Activated B cell treated with CpG ODN at 0.5 μM for 24 hours (primary cell): ENCODE data around the gene TNIP3. TPM values are rescaled to one million over a fixed set of nuclear protein-coding genes. Genes with fewer than 3 reads are reported as not detected.
"Not testable (repeated sequence)": the region's sequence is repeated elsewhere in the genome, so short reads cannot be mapped to it uniquely, and the experiment has no call there.

Source experiments
- ATAC-seq: fragments of 200-7000 bp; cut with Tn5 transposase; one replicate; pipeline ENCODE4 v1.10.0; 2021; ENCODE audit warnings: low read depth, mild to moderate bottlenecking, moderate library complexity
- CTCF ChIA-PET: fragments of 350-600 bp; sonication (Branson Sonifier 250); formaldehyde crosslinking; loops from one replicate; lab custom pipeline; 2021; ENCODE audit warnings: antibody characterized with exemption; lab: Charles Lee
- POLR2A ChIA-PET: fragments of 350-600 bp; sonication (Branson Sonifier 250); formaldehyde crosslinking; loops from one replicate; lab custom pipeline; 2021; ENCODE audit warnings: antibody characterized with exemption; lab: Charles Lee
- DNase-seq: peaks from one replicate; pipeline ENCODE4 v3.0.0; 2022
- H3K27ac Mint-ChIP-seq: one replicate; pipeline ENCODE4 v1.8.0; 2020; ENCODE audit warnings: mixed read lengths
- H3K27me3 Mint-ChIP-seq: one replicate; pipeline ENCODE4 v1.8.0; 2021; ENCODE audit warnings: mixed read lengths
- H3K36me3 Mint-ChIP-seq: one replicate; pipeline ENCODE4 v1.8.0; 2021; ENCODE audit warnings: low read depth, mixed read lengths
- H3K4me1 Mint-ChIP-seq: one replicate; pipeline ENCODE4 v1.8.0; 2021; ENCODE audit warnings: mixed read lengths
- H3K4me3 Mint-ChIP-seq: one replicate; pipeline ENCODE4 v1.8.0; 2020; ENCODE audit warnings: mild to moderate bottlenecking, mixed read lengths
- H3K9me3 Mint-ChIP-seq: one replicate; pipeline ENCODE4 v1.8.0; 2020; ENCODE audit warnings: mixed read lengths
- intact Hi-C: fragments of 100-400 bp; cut with micrococcal nuclease; formaldehyde crosslinking; loops from one replicate; pipeline ENCODE4 v1.15.1; 2024
- total RNA-seq: library from RNA; stranded (reverse); gene quantifications from 2 replicates; pipeline ENCODE4 v1.2.3, GENCODE V29; 2022
- TF ChIP-seq, protein P1 (sequence below): fragments of 200-600 bp; IDR thresholded peaks from one replicate; pipeline ENCODE4 v1.8.0; 2022; ENCODE audit warnings: antibody characterized with exemption, mild to moderate bottlenecking

TNIP3 gene
- total RNA-seq, 1 donor from 2014 or later: not detected

DNA sequence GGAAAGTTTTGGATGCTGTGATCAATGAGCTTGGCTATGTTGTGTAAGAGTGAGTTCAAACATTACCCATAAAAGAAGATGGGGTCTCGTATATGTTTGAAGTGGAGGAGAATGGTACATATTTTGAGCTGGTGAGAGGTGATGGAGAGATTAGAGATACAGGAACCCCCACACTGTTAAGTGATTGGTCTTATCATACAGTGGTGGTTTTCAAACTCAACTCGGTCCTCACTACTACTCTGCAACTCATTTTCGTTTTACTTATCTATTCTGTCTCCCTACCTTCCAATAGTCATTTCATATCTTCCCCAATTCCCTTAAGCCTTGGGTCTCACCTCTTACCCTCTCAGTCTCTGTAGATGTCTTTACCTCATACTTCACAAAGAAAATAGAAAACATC lies 16.4 kb upstream of the TNIP3 start:
- H3K4me1 Mint-ChIP-seq: no peaks in the 10 kb centered on the region
- CTCF ChIA-PET: no interaction called here
- TF ChIP-seq, protein P1, sequence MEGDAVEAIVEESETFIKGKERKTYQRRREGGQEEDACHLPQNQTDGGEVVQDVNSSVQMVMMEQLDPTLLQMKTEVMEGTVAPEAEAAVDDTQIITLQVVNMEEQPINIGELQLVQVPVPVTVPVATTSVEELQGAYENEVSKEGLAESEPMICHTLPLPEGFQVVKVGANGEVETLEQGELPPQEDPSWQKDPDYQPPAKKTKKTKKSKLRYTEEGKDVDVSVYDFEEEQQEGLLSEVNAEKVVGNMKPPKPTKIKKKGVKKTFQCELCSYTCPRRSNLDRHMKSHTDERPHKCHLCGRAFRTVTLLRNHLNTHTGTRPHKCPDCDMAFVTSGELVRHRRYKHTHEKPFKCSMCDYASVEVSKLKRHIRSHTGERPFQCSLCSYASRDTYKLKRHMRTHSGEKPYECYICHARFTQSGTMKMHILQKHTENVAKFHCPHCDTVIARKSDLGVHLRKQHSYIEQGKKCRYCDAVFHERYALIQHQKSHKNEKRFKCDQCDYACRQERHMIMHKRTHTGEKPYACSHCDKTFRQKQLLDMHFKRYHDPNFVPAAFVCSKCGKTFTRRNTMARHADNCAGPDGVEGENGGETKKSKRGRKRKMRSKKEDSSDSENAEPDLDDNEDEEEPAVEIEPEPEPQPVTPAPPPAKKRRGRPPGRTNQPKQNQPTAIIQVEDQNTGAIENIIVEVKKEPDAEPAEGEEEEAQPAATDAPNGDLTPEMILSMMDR: no peak
- no peak for DNase-seq
- H3K27ac Mint-ChIP-seq: no peak overlapping the region
- no peak overlapping the region for H3K4me3 Mint-ChIP-seq
- ATAC-seq: no peak
- POLR2A ChIA-PET: no interaction called here
- H3K27me3 Mint-ChIP-seq: no peaks in the 10 kb centered on the region
- no peaks in the 10 kb centered on the region for H3K9me3 Mint-ChIP-seq
- no peaks in the 10 kb centered on the region for H3K36me3 Mint-ChIP-seq
- intact Hi-C loops: no loop called here

DNA sequence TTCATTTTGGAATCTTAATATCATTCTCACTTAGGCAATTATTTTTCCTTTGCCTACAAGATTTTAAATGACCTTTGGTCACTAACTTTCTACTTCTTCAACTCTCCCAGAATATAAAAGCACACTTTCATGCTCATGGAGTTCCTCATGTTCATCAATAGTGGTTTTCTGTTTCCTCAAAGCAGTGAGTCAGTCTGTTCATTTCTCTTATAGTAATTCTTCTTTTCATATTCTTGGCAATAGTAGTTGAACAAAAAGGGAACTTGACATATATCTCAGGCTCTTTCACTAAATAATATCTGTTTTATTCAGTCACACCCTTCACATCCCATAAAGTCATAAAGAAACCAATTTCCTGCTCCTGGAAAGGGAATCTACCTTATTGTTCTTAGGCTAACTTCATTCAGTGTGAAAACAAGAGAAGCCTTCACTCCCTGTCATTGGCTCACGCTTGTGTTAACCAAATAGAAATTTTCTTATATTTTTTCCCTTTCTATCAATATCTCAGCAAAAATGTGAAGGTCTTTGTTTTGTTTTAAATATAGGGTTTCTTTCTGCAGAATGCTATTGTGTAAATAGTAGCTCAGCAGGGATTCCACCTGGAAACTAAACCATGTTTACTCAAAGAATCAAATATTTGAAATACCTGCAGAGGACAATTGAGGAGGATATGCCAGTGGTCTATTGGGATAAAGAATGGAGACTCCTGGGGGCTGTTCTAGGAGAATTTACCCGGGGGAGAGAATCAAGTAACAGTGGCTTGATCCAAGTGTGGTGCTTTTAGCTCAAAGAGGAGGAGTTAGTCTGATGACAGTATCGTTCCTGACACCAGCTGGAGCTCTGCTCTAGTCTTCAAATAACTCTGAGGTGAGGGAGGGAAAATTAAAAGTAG lies 13.4 kb upstream of the TNIP3 start:
- H3K27ac Mint-ChIP-seq: no peak overlapping the region

DNA sequence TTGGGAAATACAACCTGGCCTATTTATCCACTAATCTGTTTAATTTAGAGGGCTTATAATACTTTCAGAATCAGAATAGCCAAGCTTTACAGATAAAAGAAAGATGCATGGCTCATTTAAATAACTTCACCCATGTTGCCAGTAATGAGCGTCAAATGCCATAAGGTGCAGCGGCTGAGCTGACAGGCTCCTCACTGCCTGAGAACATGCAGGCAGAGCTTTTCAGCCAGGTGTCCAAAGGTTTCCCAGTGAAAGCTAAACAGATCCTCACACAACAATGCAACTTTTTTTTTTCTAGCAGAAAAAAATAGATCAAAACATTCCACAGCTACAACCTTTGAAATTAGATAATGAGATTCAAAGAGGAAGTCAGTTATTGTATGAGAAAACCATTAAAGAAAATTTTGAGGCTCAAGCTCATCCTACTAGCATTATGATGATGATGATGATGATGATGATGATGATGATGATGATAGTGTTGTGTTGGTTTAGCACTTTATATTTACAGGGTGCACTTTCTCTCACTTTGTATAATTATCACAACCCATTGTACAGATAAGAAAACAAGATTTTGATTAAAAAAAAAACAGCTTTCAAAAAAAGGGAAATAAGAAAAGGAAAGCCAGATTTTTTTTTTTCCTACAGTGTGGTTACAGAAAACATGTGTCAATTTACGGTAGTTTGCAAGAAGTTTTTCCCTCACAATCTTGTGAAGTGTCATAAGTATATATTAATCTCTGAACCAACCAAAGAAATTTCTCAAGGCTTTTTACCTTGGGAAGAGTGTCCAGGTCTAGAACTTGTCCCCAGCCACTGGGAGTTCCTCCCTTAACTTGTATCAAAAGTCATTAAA lies 12.2 kb upstream of the TNIP3 start:
- H3K4me1 Mint-ChIP-seq: no peaks in the 10 kb centered on the region
- H3K9me3 Mint-ChIP-seq: no peaks in the 10 kb centered on the region
- ChIA-PET POLR2A (no interaction called here), CTCF (no interaction called here)
- TF ChIP-seq, protein P1: no peak
- H3K27ac Mint-ChIP-seq: no peak overlapping the region
- ATAC-seq (no peak), DNase-seq (no peak)
- no peaks in the 10 kb centered on the region for H3K36me3 Mint-ChIP-seq
- no peak overlapping the region for H3K4me3 Mint-ChIP-seq
- intact Hi-C loops: no loop called here
- no peaks in the 10 kb centered on the region for H3K27me3 Mint-ChIP-seq

More for the DNA sequence above, 13.4 kb upstream of the TNIP3 start:
- DNase-seq (no peak), ATAC-seq (no peak)
- no peaks in the 10 kb centered on the region for H3K27me3 Mint-ChIP-seq
- no peaks in the 10 kb centered on the region for H3K36me3 Mint-ChIP-seq
- POLR2A ChIA-PET: no interaction called here
- CTCF ChIA-PET: interaction anchor here (1.0 kb wide), 1 partner anchor 15 kb away, joined by 3 read pairs; no protein-coding TSS in a partner anchor
- intact Hi-C loops: no loop called here
- H3K4me3 Mint-ChIP-seq: no peak overlapping the region
- no peaks in the 10 kb centered on the region for H3K9me3 Mint-ChIP-seq
- H3K4me1 Mint-ChIP-seq: no peaks in the 10 kb centered on the region
- TF ChIP-seq, protein P1: no peak

DNA sequence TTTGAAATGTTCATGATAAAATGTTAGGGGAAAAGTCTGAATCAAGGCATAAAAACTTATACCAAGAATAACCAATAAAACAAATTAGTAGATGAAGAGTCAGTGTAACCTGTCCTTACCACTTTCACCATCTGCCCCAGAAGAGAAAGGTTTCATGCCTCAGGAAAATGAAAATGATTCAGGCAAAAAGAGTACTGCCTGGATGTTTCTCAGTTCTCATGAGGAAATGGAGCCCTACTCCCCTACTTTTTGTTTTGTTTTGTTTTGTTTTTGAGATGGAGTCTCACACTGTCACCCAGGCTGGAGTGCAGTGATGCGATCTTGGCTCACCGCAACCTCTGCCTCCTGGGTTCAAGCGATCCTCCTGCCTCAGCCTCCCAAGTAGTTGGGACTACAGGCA lies 7.4 kb upstream of the TNIP3 start:
- H3K4me1 Mint-ChIP-seq, intact Hi-C loops, CTCF ChIA-PET, H3K27ac Mint-ChIP-seq, H3K27me3 Mint-ChIP-seq, H3K9me3 Mint-ChIP-seq, H3K36me3 Mint-ChIP-seq, POLR2A ChIA-PET, DNase-seq, ATAC-seq, H3K4me3 Mint-ChIP-seq: not testable (repeated sequence)

DNA sequence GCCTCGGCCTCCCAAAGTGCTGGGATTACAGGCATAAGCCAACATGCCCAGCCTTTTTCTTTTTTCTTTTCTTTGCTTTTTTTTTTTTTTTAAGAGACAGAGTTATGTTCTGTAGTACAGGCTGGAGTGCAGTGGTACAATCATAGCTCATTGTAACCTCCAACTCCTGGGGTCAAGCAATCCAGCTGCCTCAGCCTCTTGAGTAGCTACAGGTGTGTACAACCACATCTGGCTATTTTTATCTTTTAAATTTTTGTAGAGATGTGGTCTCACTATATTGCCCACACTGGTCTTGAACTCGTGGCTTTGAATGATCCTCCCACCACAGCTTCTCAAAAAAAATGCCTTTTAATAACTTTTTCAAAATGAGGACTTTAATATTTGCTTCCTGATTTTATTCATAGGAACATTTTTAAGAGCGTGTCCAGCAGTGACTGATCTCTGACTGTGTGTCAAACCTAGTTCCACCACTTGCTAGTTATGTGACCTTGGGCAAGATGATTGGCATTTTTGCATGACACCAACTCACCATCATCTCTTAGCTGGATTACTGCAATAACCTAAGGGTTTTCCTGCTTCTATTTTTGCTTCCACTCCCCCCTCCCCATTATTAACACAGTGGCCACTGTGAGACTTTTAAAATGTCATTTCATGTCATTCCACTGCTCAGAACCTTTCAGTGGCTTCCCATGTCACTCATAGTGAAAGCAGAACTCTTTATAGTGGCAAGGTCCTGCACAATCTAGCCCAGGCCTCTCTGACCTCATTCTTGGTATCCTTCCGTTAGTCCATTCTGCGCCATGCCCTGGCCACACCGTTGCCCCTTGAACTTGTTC lies 4.5 kb upstream of the TNIP3 start:
- TF ChIP-seq, protein P1: no peak
- ATAC-seq (no peak), DNase-seq (no peak)
- no peaks in the 10 kb centered on the region for H3K9me3 Mint-ChIP-seq
- no peak overlapping the region for H3K27ac Mint-ChIP-seq
- H3K4me3 Mint-ChIP-seq: no peak overlapping the region
- ChIA-PET CTCF (no interaction called here), POLR2A (no interaction called here)
- H3K27me3 Mint-ChIP-seq: no peaks in the 10 kb centered on the region
- no peaks in the 10 kb centered on the region for H3K4me1 Mint-ChIP-seq
- intact Hi-C loops: no loop called here
- H3K36me3 Mint-ChIP-seq: no peaks in the 10 kb centered on the region
